Measurements from ENCODE around the gene CRYAB.
"Not testable (repeated sequence)": the region's sequence is repeated elsewhere in the genome, so short reads cannot be mapped to it uniquely, and the experiment has no call there.

Gene CRYAB

DNA sequence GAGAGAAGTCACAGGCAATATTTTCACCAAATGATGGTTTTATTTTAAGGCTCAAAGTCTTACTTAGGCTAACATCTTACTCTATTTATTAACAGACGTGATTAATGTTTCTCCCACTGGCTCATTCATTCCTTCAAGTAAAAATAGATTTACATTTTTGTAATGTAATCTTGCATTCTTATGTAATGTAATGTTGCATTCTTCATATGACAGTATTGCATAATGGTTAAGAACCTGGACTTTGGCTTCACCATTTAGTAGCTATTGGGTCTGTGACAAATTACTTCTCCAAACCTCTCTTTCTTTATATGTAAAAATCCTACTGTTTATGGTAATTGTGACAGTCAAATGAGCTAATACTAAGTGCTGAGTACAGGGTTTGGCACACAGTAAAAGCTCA is 22.3 kb upstream of the CRYAB start:
- no peak for DNase-seq (ENCODE audit: low read depth in 1 of 2, low spot score in 1 of 2)

DNA sequence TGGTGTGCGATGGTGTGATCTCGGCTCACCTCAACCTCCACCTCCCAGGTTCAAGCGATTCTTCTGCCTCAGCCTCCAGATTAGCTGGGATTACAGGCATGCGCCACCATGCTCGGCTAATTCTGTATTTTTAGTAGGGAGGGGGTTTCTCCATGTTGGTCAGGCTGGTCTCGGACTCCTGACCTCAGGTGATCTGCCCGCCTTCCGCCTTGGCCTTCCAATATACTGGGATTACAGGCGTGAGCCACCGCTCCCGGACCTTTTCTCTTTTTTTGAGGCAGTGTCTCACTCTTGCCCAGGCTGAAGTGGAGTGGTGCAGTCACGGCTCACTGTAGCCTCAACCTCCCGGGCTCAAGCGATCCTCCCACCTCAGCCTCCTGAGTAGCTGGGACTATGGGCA is 21.6 kb upstream of the CRYAB start:
- DNase-seq (ENCODE audit: low read depth in 1 of 2, low spot score in 1 of 2) = not testable (repeated sequence)

DNA sequence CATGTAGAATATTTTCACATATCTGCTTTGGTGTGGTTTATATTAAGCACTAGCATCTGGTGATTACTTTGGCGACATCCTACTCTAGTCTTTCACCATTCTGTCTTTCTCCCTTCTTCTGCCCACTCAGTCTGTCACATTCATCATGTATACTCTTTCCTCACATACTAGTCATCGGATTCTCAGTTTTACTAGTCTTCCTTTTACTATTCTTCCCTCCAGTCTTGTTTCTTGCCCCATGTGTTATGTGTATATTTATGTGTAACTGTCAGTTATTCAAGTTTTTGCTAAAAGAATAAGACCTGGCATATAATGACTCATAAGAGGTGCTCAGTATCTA is 21.0 kb upstream of the CRYAB start:
- DNase-seq (ENCODE audit: low read depth in 1 of 2, low spot score in 1 of 2) = no peak

DNA sequence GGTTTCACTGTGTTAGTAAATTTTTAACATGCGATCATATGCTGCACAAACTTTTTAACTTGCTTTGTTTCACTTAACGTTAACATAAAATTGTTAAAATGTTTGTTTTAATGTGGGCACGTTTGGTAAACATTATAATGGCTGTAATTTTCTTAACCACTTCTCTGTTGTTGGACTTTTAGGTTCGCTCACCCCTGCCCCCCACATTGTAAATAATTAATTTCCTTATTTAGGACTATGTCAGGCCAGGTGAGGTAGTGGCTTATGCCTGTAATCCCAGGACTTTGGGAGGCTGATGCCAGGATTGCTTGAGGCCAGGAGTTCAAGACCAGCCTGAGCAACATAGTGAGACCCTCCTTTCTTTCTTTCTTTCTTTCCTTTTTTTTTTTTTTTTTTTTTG is 18.9 kb upstream of the CRYAB start:
- no peak for DNase-seq (ENCODE audit: low read depth in 1 of 2, low spot score in 1 of 2)

DNA sequence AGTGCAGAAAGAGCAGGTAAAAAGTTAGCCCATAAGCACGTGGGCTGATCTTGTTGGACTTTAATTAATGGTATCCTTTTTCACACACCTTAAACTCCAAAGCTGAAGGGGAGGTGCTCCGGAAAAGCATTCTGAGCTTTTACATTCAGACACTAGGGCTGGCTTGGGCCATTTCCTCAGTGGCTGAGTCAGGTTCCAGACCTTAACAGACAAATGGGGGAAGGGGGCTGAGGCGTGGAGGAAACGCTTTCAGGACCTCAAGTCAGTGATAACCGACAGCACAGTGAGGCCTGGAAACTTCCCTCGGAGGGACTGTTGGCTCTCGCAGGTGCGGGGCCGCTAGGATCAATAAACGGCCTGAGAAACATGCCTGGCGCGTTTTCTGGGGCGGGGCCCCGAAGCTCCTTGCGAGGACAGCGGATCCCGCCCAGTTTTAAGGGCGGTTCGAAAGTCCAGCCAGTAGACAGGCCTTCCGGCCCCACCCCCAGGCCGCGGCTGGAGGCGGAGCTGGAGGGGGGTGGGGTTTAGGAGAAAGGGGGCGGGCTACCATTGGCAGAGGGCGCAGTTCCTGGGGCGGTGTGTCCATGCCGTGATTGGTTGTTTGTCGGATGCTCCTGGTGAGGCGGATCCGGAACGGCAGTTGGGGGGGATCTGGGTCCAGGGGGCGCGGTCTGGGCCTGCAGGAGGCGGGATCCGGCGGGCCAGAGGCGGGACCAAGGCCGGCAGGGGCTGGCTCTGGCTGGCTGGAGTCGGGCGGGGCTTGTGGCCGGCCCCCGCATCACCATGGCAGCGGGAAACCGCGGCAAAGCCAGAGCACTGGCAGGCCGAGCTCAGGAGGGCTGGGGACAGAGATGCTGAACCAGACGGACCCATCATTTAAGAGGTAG is 15.2 kb upstream of the CRYAB start:
- peak; percentile 88 to 92 for DNase-seq (ENCODE audit: low read depth in 1 of 2, low spot score in 1 of 2)

DNA sequence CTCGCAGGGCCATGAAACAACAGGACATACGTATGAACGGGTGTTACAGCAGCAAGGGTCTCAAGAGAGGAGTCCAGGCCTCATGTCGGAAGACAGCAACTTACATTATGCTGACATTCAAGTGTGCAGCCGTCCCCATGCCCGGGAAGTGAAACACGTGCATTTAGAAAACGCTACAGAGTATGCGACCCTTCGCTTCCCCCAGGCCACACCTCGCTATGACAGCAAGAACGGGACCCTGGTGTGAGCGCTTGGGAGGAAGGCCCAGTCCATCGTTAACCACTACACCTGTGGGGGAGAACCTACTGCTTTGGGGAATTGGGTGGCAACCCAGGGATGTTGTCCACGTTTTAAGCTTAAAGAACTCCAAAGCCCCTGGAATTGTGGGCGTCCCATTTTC is 14.4 kb upstream of the CRYAB start:
- DNase-seq (ENCODE audit: low read depth in 1 of 2, low spot score in 1 of 2) = no peak

DNA sequence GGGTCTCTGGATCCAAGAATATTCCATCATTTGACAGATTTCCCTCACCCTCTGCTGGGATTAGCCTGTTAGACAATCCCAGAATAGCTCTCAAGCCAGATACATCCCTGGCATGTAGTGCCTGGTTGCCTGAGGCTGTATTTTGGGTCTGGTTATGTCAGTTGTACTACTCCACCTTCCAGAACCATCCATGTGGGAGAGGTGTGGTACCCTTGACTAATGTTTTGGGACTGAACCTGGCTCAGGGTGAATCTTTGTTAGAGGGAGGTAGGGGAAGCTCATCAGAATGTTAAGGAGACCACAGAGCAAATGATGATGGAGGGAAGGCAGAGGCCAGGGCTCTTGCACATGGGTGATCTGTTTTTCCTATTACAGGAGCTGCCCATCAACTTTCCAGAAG is 12.4 kb upstream of the CRYAB start:
- DNase-seq (ENCODE audit: low read depth in 1 of 2, low spot score in 1 of 2) = no peak

DNA sequence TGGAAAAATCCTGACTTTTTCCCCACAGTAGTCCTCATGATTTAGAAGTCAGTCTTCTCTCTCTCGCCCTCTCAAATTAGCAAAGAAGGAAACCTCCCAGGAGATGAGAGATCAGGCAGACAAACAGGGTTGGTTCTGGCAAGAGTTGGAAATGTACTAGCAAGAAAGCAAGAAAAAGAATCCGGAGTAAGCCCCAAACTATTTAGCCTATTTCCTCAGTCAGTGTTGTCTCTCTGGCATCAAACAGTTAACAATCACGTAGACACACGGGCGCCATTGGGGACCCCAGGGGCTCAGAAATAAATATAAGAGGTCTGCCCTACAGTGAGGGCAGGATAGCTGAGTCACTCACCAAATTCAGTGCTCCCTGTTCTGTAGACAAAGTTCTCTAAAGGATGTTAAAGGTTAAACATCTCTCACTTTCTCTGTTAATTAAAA is 11.8 kb upstream of the CRYAB start:
- DNase-seq (ENCODE audit: low read depth in 1 of 2, low spot score in 1 of 2) = no peak

DNA sequence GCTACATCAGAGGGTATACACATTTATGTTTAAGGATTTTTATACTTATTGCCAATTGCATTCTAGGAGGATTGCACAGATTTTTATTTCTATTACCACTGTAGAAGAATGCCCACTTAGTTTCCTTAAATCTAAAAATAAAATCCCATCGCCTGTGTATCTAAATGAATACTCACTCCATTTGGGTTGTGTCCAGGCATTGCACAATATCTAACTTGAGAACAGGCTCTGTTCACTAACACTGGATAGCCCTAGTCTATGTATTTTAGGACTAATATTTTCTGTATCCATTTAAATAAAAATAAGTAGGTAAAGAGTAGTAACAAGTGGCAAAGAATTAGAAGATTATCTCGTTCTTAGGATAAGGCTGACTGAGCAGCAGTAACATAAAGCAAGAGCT is 11.2 kb upstream of the CRYAB start:
- DNase-seq (ENCODE audit: low read depth in 1 of 2, low spot score in 1 of 2) = no peak

DNA sequence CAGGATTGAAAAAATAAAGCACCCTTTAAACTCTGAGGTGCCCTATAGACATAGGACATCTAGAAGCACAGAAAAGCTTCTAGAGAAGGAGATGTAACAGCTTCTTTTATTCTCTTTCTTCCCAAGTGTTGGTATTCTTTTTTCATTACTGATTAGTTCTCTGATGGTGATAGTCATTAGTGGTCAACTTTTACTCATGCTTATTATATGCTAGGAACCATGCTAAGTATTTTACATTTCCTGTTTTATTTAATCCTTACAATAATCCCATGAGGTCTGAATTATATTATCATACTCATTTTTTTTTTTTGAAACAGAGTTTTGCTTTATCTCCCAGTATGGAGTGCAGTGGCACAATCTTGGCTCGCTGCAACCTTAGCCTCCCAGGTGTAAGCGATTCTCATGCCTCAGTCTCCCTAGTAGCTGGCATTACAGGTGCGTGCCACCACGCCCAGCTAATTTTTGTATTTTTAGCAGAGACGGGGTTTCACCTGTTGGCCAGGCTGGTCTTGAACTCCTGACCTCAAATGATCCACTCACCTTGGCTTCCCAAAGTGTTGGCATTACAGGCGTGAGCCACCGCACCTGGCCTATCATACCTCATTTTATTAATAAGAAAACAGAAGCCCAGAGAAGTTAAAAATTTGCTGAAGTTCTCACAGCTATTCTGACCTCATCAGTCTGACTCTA is 10.1 kb upstream of the CRYAB start:
- no peak for DNase-seq (ENCODE audit: low read depth in 1 of 2, low spot score in 1 of 2)

DNA sequence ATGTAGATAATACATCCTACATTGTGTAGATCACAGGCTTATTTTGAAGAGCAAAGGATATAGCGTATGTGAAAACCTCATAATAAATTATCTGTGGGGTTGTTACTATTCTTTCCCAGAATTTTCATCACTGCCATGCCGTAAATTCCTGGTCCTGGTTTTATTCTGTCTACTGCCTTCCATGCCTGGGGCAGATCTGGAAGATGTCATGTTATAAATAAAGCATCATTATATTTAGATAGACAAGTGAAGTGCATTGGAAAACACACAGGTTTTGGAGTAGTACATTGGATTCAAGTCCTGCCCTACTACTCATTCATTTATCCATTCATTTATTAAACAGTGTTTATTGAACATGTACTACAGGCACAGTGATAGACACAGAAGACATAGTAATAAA is 9.3 kb upstream of the CRYAB start:
- DNase-seq (ENCODE audit: low read depth in 1 of 2, low spot score in 1 of 2) = no peak

DNA sequence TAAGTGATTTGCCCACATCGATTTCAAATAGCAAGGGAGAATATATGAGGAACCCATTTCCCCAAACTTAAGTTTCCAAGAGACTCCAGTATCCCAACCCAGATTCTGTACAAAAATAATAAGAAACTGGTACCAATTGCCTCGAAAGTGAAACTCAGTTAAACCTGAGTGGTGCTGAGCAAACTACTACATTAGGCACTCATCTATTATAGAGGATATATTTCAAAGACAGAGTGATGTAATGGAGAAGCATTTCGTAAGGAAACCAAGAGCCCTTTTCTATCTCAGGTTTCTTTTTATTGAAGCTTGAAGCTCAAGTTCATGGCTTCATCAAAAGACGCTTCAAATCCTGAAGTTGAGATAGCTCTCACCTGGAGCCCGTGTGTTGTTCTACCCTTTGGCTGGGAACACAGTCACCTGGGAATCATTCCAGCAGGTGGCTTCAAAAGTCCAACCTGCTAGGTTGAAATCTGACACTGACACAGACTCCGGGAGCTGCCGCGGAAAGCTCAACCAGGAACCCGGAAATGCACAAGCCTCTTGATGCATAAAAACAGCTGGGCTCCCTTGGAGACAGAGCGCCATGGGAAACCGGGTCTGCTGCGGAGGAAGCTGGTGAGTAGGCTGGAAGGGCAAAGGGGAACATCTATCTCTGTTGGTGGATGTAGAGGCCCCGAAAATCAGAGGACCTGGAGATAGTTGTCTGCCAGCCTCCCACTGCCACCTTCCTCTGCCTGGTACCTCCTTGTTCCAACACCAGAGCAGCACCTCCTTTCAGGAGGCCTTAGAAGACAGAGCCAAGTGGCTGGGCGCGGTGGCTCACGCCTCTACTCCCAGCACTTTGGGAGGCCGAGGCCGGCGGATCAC is 7.1 kb upstream of the CRYAB start, which contains the start of gene C11orf52:
Gene C11orf52 (plus strand): TSS at position 524 of the 867 bp plus-strand sequence. CDS start 60 bp downstream, at position 584.
- DNase-seq (ENCODE audit: low read depth in 1 of 2, low spot score in 1 of 2) = no peak

DNA sequence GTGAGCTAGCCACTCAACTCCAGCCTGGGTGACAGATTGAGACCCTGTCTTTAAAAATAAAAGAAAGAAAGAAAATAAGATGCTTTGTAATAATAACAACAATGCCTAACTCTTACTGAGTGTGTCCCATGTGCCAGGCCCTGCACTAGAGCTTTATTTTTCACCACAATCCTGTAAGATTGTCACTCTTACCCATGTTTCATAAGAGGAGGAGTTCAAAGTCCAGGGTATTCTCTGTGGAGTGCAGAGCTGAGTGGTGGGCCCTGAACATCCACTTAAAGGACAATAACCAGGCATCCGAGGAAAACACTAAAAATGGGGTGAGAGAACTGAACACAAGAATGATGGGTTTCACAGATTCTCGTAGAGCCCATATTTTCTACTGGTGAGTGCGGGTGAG is 6.2 kb upstream of the CRYAB start:
- no peak for DNase-seq (ENCODE audit: low read depth in 1 of 2, low spot score in 1 of 2)

DNA sequence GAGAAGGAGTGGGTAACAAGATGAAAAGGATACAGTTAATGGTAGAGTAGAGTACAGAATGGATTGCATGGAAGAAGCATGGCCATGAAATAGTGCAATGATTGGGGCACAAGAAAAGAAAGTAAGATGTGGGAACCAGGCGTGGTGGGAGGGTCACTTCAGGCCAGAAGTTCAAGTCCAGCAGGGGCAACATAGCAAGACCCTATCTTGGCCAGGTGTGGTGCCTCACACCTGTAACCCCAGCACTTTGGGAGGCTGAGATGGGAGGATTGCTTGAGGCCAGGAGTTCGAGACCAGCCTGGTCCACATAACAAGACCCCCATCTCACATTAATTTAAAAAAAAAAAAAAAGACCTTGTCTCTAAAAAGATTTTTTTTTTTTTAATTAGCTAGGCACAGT is 5.7 kb upstream of the CRYAB start:
- no peak for DNase-seq (ENCODE audit: low read depth in 1 of 2, low spot score in 1 of 2)

DNA sequence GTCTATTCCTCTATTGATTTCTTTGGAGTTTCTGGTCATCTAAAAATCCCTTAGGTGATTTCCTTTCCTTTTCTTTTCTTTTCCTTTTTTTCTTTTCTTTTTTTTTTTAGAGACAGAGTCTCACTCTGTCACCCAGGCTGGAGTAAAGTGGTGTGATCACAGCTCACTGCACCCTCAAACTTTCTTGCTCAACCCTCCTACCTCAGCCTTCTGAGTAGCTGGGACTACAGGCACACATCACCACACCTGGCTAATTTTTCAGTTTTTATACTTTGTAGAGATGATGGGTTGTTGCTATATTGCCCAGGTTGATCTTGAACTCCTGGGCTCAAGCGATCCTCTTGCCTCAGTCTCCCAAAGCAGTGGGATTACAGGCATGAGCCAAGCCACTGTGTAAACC is 5.2 kb upstream of the CRYAB start:
- no peak for DNase-seq (ENCODE audit: low read depth in 1 of 2, low spot score in 1 of 2)

DNA sequence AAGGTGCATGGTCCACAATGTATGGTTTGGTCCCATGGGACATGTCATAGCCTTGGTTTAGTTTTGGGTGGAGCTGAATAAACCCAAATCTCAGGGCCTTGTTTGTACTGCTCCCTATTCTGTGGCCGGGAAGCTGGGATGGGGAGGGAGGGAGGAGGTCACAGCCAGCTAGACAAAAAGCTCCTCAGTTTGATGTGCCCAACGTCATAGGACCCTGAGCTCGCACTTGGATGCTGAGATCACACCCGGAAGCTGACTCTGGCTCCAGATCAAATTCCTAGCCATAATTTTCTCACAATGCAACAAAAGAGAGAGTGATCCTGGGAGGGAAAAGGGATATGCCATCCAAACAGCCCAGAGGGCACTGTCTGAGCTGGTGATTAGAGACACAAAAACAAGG is 2.4 kb upstream of the CRYAB start:
- DNase-seq (ENCODE audit: low read depth in 1 of 2, low spot score in 1 of 2) = no peak

DNA sequence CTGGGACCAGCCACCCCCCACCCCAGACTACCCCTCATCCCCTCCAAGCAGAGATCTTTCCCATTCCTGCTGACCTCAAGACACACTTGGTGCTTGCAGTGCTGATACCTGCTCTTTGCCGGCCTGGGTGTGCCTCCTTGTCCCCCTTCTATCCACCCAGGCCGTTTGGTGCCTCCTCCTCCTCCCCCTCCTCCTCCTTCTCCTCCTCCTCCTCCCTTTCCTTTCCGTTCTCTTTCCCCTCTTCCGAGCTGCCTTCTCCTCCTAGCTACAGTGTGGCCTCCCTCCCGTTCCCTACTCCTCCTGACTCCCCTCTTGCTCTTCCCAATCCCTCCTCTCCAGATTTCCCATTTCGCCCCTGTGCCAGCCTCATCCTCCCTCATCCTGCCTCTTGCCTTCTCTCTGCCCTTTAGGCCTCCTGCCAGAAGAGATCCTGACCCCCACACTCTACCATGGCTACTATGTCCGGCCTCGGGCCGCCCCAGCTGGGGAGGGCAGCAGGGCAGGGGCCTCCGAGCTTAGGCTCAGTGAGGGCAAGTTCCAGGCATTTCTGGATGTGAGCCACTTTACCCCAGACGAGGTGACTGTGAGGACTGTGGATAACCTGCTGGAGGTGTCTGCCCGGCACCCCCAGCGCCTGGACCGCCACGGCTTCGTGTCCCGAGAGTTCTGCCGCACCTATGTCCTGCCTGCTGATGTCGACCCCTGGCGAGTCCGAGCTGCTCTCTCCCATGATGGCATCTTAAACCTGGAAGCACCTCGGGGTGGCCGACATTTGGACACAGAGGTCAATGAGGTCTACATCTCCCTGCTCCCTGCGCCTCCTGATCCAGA is 1.7 kb upstream of the CRYAB start:
- no peak for DNase-seq (ENCODE audit: low read depth in 1 of 2, low spot score in 1 of 2)

DNA sequence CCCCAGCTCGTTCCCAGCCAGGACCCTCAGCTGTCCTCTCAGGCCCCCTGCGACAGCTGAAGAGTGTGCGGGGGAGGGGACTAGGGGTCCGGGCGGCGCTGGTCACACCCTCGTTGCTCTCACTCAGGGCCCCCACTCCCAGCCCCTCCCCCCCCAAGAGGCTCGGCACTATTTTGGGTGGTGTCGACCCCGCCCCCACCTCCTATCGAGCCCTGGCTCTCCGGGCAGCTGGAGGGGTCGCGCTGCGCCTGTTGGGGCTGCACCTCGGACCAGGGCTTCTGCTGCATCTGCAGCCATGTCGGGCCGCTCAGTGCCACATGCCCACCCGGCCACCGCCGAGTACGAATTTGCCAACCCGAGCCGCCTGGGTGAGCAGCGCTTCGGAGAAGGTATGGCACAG is 965 bp upstream of the CRYAB start, which contains the start of gene HSPB2:
Gene HSPB2 (plus strand): TSS at position 200 of the 400 bp plus-strand sequence. CDS start 96 bp downstream, at position 296.
- no peak for DNase-seq (ENCODE audit: low read depth in 1 of 2, low spot score in 1 of 2)

DNA sequence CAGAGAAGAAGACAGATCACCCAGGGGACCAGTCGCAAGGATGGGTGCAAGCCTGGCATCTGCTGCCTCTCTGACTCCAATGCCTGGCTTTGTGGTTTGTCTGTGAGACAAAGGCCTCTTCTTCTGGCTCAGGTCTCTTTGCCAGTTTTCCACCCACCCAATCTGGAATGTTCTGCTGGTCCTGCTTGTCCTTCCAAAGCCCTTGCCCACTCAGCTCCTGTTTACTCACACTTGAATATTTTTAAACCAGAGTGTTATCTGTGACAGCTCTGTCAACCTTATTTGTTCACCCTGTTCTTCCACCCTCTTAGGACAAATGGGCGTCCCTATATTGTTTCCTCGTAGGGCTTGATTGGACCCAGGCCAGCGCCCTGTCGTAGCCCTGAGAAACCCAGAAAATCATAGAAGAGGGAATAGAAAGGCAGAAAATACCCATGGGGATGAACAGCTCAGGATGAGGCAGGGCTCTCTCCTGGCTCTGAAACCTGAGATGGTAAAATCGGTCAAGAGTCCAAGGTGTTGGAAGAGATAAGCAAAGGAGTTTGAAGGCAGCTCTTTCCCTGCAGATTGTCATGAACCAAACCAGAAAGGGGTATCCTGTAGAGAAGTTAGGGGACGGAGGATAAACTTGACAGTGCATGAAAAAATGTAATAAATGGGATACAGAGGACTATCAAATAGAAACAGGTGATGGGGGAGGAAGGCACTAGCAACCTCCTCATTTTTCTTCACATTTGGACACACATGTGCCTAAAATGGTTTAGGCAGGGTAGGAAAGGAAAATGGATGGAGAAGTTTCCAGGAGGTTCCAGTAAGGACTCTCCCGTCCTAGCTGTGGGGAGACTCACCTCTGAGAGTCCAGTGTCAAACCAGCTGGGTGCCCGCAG is 651 bp downstream of the CRYAB start:
- no peak for DNase-seq (ENCODE audit: low read depth in 1 of 2, low spot score in 1 of 2)

DNA sequence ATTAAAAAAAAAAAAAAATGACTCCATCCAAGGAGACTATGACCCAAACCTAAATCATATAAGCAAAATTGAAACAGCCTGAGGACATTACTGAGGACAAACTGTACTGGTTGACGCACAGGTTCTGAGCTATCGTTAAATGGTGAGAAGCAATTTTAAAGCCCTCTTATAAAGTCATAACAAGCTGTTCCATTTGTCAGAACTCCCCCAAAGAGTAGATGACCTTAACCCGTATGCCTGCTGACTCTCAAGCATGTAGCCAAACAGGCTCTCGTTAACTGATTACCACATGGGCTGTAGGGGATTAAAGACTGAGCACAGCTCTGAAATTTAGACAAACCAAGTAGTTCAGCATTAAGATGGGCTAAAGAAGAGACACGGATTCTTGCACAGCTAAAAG is 2.2 kb downstream of the CRYAB start:
- DNase-seq (ENCODE audit: low read depth in 1 of 2, low spot score in 1 of 2) = no peak

Data from activated T-helper 1 cell treated with anti-CD3 and anti-CD28 coated beads, Interleukin-2, amount 50 U/mL, for 16 hours (primary cell).